ENCODE results near the gene GSDMA. TPM values are rescaled to one million over a fixed set of nuclear protein-coding genes. Genes with fewer than 3 reads are reported as not detected.

GSDMA gene
- total and polyA plus RNA-seq, 9 of the 15 experiments (the other 6 are each of a cell fraction or from before 2014, with no cell fraction given), result 0.04 to 0.13 (median 0.07) TPM; not detected in 2

DNA sequence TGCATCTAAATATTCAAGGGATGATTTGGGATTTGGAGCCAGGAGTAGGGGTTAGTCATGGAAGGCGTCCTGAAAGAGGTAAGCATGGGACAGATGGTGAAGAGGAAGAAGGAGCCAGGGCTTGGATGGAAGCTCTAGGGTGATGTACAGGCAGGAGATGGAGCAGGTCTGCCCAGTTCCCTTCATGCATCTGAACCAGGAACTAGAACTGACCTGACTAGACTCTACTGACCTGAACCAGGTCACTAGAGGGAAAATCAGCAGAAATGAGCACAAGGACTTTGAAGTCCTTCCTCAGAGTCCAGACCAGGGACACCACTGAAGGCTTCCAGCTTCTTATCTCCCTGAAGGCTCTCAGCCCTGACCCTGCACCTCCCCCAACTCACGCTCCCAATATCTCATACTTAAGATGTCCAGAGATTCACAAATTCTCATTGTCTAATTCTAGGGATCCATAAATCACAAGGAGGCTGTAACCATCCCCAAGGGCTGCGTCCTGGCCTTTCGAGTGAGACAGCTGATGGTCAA is 8.3 kb downstream of the GSDMA start:
- 7% methylated on average over 4 of the region's 4 CpGs for WGBS (ENCODE audit: insufficient coverage, low coverage, missing lambda C conversion rate)
- DNase-seq (ENCODE audit: extremely low read depth in 1 of 4, low spot score in 3 of 4), result peak in 2 of 4 experiments; percentile 38 to 55
- no peaks in the 10 kb centered on the region for H3K79me2 ChIP-seq (ENCODE audit: control insufficient read depth, insufficient read depth, low read length)
- H3K27ac ChIP-seq (ENCODE audit: extremely low read depth, low read depth, low read length), result no peak overlapping the region
- FAIRE-seq, result no peak
- peak overlapping the region in 1 of 2 experiments; percentile 27; a peak in 1 of 4 replicates for H3K9ac ChIP-seq (ENCODE audit: insufficient read depth in 1 of 2, low read depth in 2 of 2, low read length in 2 of 2)
- intact Hi-C loops (cut with micrococcal nuclease), result no loop called here
- peak; percentile 70 for ATAC-seq
- H3K36me3 ChIP-seq (ENCODE audit: control insufficient read depth, insufficient read depth, low read length), result no peaks in the 10 kb centered on the region
- H3K9me3 ChIP-seq (replicated peaks; ENCODE audit: control insufficient read depth, insufficient read depth, low read depth, low read length), result no peaks in the 10 kb centered on the region
- in situ Hi-C loops (cut with MboI), result no loop called here
- POLR2A ChIA-PET, result interaction anchor here (0.9 to 2.7 kb wide), 4 partner anchors 9 to 12 kb away, joined by 3 to 16 read pairs (median 6); partner anchors contain the start of genes GSDMA and PSMD3
- no TSS peak for BruUV-seq (replicated peaks)
- CTCF ChIA-PET (ENCODE audit: low intra/inter-chr PET ratio), result no interaction called here
- H3K9me1 ChIP-seq (ENCODE audit: control insufficient read depth, insufficient read depth, low read length), result no peaks in the 10 kb centered on the region
- H3K4me2 ChIP-seq (ENCODE audit: insufficient read depth, low read length), result peak overlapping the region; percentile 39; the same call in 1 of the 2 replicates
- peaks cover 17 to 19% of the 10 kb centered on the region in 2 experiments for H3K4me1 ChIP-seq (replicated peaks in 1 of 2; ENCODE audit: control insufficient read depth in 2 of 2, insufficient read depth in 2 of 2, low read length in 2 of 2)
- no peak overlapping the region for H3K4me3 ChIP-seq
- no peaks in the 10 kb centered on the region for H4K20me1 ChIP-seq (replicated peaks; ENCODE audit: control insufficient read depth, insufficient read depth, low read length)
- TF ChIP-seq BMI1 (IDR thresholded peaks at IDR 0.05; ENCODE audit: low read length), result no peak
- no peak for TF ChIP-seq XRCC4 (IDR thresholded peaks at IDR 0.05; ENCODE audit: extremely low read depth, insufficient read depth, insufficient read length)
- 0 out of 2 replicates have a peak, but pooled peaks have one; percentile 21 for TF ChIP-seq LEF1 (IDR thresholded peaks at IDR 0.05)
- TF ChIP-seq, protein P1, sequence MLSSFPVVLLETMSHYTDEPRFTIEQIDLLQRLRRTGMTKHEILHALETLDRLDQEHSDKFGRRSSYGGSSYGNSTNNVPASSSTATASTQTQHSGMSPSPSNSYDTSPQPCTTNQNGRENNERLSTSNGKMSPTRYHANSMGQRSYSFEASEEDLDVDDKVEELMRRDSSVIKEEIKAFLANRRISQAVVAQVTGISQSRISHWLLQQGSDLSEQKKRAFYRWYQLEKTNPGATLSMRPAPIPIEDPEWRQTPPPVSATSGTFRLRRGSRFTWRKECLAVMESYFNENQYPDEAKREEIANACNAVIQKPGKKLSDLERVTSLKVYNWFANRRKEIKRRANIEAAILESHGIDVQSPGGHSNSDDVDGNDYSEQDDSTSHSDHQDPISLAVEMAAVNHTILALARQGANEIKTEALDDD (IDR thresholded peaks at IDR 0.05), result peak; percentile 74
- TF ChIP-seq CBFA2T3 (IDR thresholded peaks at IDR 0.05), result 0 out of 2 replicates have a peak, but pooled peaks have one; percentile 18
- no peak for TF ChIP-seq ZNF121 (CRISPR knock-in tag; conservative IDR thresholded peaks at IDR 0.05)
- peak; percentile 17; the same call in 1 of the 2 replicates for TF ChIP-seq TCF3 (CRISPR knock-in tag; IDR thresholded peaks at IDR 0.05)
- TF ChIP-seq BRD9 (IDR thresholded peaks at IDR 0.05; ENCODE audit: low read depth, partially characterized antibody), result no peak
- TF ChIP-seq PHF21A (IDR thresholded peaks at IDR 0.05; ENCODE audit: borderline replicate concordance, low read depth), result peak; percentile 36; the same call in 1 of the 2 replicates
- TF ChIP-seq ZNF263 (CRISPR knock-in tag; IDR thresholded peaks at IDR 0.05; ENCODE audit: borderline replicate concordance), result no peak
- TF ChIP-seq, protein P2, sequence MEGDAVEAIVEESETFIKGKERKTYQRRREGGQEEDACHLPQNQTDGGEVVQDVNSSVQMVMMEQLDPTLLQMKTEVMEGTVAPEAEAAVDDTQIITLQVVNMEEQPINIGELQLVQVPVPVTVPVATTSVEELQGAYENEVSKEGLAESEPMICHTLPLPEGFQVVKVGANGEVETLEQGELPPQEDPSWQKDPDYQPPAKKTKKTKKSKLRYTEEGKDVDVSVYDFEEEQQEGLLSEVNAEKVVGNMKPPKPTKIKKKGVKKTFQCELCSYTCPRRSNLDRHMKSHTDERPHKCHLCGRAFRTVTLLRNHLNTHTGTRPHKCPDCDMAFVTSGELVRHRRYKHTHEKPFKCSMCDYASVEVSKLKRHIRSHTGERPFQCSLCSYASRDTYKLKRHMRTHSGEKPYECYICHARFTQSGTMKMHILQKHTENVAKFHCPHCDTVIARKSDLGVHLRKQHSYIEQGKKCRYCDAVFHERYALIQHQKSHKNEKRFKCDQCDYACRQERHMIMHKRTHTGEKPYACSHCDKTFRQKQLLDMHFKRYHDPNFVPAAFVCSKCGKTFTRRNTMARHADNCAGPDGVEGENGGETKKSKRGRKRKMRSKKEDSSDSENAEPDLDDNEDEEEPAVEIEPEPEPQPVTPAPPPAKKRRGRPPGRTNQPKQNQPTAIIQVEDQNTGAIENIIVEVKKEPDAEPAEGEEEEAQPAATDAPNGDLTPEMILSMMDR (IDR thresholded peaks at IDR 0.05 in 2 of 3, conservative IDR thresholded peaks at IDR 0.05 in 1 of 3; ENCODE audit: insufficient read depth in 2 of 3, low read depth in 1 of 3, low read length in 3 of 3), result 0 out of 6 replicates have a peak, but pooled peaks of 1 of the 3 experiments have one; percentile 4
- peak; percentile 18; the same call in 1 of the 2 replicates for TF ChIP-seq DPF2 (IDR thresholded peaks at IDR 0.05)
- peak; percentile 38 for TF ChIP-seq MEIS2 (IDR thresholded peaks at IDR 0.05; ENCODE audit: partially characterized antibody)
- TF ChIP-seq ZNF644 (tag; IDR thresholded peaks at IDR 0.05; ENCODE audit: low read depth), result no peak
- no peak for TF ChIP-seq MCM5 (IDR thresholded peaks at IDR 0.05; ENCODE audit: low read depth)
- 0 out of 2 replicates have a peak overlapping the region, but pooled peaks have one; percentile 0 for H2AFZ ChIP-seq (ENCODE audit: low read depth, low read length)
- H3K27me3 ChIP-seq (ENCODE audit: control insufficient read depth in 2 of 2, insufficient read depth in 2 of 2, low read length in 2 of 2), result peaks cover 0 to 7% of the 10 kb centered on the region in 2 experiments; a peak in 1 of 5 replicates

Data from K562 (cell line).